Testis (tissue), 2 donors: ENCODE measurements around the gene RBP2.

Source experiments
- CTCF ChIP-seq, 3 experiments: fragments of 450-650 bp in 2 of 3; fragments of 200-600 bp in 1 of 3; sonication (generic) in 1 of 3; IDR thresholded peaks; one replicate each; pipeline ENCODE4 v1.5.1; 2016 to 2019; ENCODE audit warnings: antibody characterized with exemption in 3 of 3, mild to moderate bottlenecking in 2 of 3, moderate library complexity in 1 of 3
- POLR2A ChIP-seq: fragments of 450-650 bp; IDR thresholded peaks from one replicate; pipeline ENCODE4 v1.6.1; 2017; ENCODE audit warnings: antibody characterized with exemption, mild to moderate bottlenecking, moderate library complexity

DNA sequence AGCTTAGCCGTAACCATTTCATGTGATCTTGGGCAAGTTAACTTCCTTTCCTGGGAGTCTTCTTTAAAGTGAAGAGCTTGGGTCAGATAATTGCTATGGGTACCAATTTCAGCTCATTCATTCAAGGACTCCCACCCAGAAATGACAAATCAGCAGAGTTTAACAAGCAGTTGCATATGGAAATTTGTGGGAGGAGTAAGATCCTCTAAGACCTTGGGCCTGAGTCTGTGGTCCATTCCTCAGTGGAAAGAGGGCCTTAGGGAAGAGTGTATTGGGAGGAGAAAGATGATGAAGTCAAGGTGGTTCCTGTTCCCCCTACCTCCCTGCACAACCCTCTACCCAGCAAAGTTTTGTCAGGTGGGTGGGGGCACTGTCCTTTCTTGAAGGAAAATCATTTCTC is 42.1 kb downstream of the RBP2 start:
- TF ChIP-seq CTCF (IDR thresholded peaks at IDR 0.05) (no peak), POLR2A (no peak)
